ENCODE data around the gene DNAI1.
A peak's percentile ranks its signal among the peaks of the same experiment; 100 is the strongest.
"Not testable (repeated sequence)": the region's sequence is repeated elsewhere in the genome, so short reads cannot be mapped to it uniquely, and the experiment has no call there.

Gene DNAI1

GRCh38 chr9:34512131-34513078 lies 53.8 kb downstream of the DNAI1 start:
- no peak for DNase-seq (ENCODE audit: low read depth in 2 of 2, low spot score in 1 of 2)

- no peak for DNase-seq (ENCODE audit: low read depth in 2 of 2, low spot score in 1 of 2)
These were observed 55.1 kb downstream of the DNAI1 start for GRCh38 chr9:34513567-34514214.

- no peak for DNase-seq (ENCODE audit: low read depth in 2 of 2, low spot score in 1 of 2)
These were observed 55.8 kb downstream of the DNAI1 start for GRCh38 chr9:34514401-34514800.

DNA sequence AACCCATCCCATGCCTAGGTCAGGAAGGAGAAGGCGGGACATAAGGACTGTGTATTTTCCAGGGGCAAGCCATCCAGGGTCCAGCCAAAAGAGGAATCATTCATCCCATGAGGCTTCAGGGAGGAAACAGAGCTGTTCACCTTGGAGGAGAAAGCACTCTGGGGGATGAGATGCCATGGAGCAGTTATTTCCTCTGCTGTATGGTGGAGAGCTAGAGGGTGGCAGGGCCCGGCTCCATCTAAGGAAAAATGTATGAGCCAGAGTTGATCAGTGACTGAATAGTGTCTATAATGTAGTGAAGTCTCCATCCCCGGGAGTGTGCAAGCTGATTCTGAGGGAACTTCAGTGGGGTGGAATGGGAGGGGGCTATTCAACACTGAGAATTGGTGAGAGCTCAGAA lies 56.2 kb downstream of the DNAI1 start:
- no peak for DNase-seq (ENCODE audit: low read depth in 2 of 2, low spot score in 1 of 2)

GRCh38 chr9:34515959-34516358 lies 57.4 kb downstream of the DNAI1 start:
- DNase-seq (ENCODE audit: low read depth in 2 of 2, low spot score in 1 of 2), result no peak

GRCh38 chr9:34517185-34517584 lies 58.6 kb downstream of the DNAI1 start:
- DNase-seq (ENCODE audit: low read depth in 2 of 2, low spot score in 1 of 2), result no peak

- DNase-seq (ENCODE audit: low read depth in 2 of 2, low spot score in 1 of 2), result no peak
These were observed 59.6 kb downstream of the DNAI1 start for GRCh38 chr9:34518110-34518616.

DNA sequence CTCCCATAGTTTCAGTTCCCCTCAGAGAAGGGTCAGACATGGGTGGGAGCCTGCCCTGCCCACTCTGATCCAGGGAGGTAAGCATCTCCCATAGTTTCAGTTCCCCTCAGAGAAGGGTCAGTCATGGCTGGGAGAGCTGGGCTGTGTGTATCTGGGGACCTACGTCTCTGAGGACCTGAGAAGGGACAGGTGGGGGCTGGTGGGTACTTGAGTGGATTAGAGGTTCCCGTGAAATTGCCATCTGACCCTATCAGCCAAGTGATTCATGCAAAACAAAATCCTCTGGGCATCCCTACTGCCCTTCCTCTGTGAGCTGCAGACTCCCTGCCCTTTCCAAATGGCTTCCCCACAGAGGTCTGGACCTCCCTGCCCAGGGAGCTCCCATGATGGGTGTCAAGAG lies 60.3 kb downstream of the DNAI1 start:
- DNase-seq (ENCODE audit: low read depth in 2 of 2, low spot score in 1 of 2), result no peak

- no peak for DNase-seq (ENCODE audit: low read depth in 2 of 2, low spot score in 1 of 2)
These were observed 60.9 kb downstream of the DNAI1 start for GRCh38 chr9:34519321-34520020.

GRCh38 chr9:34520096-34520495 lies 61.5 kb downstream of the DNAI1 start:
- no peak for DNase-seq (ENCODE audit: low read depth in 2 of 2, low spot score in 1 of 2)

DNA sequence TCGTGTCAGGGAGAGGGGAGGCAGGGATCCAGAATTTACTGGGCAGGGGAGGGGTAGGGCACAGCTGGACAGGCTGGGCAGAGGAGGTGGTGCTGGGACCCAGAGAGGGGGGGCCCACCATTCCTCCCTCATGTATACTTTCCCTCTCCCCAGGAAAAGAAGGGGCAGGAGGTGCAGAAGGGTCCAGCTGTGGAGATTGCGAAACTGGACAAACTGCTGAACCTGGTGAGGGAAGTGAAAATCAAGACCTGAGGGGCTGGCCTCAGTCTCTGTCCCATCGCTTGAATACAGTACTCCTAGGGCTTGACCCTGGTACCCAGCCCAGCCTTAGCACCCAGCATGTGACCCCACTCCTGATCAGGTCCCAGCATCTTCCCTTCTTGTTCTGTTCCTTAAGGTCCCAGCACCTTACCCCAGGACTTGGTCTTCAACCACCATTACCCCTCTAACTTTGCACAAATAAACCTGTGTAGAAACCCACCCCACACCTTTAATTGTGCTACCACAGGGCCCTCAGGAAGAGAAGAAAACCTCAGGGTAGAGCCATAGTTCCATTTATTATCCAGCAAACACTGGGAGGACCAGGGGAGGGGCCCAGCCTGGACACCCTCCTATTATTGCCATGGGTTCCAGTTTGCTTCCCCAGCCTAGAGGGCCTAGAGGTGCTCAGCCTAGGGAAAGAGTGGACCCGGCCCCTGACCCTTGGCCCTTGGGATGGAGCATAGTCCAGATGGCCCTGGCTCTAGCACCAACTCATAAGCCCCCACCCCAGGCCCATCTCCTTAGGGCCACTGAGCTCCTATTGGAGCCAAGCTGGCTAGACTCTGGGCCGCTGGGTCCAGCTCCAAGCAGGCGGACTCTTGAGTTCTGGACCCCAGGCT lies 62.1 kb downstream of the DNAI1 start:
- DNase-seq (ENCODE audit: low read depth in 2 of 2, low spot score in 1 of 2), result no peak

DNA sequence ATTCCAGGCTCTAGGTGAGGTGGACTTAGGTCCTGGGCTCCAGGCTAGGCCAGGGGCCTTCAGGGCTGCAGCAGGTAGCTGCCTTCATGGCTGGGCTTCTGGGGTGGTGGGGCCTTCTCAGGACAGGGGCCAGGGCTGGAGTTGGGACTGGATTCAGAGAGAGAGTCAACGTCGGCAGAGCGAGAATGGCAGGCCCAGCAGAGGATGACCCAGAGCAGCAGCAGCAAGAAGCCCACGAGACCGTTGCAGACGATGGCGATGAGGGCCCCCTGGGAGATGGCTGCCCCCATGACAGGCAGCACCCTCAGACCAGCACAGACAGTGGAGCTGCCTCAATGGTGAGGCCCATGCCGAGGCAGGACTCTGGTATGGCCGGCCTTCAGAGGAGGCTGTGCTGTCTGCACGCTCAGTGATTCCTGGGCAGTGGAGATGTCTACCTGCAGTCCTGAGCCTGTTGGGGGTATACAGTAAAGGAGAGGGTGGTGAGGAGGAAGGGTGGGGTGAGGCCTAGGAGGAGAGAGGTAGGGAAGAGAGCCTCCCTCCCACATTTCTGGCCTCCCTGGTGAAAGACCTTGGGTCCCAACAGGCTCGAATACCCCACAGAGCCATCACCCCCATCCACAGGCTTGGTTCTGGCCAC lies 62.9 kb downstream of the DNAI1 start:
- DNase-seq (ENCODE audit: low read depth in 2 of 2, low spot score in 1 of 2), result no peak

DNA sequence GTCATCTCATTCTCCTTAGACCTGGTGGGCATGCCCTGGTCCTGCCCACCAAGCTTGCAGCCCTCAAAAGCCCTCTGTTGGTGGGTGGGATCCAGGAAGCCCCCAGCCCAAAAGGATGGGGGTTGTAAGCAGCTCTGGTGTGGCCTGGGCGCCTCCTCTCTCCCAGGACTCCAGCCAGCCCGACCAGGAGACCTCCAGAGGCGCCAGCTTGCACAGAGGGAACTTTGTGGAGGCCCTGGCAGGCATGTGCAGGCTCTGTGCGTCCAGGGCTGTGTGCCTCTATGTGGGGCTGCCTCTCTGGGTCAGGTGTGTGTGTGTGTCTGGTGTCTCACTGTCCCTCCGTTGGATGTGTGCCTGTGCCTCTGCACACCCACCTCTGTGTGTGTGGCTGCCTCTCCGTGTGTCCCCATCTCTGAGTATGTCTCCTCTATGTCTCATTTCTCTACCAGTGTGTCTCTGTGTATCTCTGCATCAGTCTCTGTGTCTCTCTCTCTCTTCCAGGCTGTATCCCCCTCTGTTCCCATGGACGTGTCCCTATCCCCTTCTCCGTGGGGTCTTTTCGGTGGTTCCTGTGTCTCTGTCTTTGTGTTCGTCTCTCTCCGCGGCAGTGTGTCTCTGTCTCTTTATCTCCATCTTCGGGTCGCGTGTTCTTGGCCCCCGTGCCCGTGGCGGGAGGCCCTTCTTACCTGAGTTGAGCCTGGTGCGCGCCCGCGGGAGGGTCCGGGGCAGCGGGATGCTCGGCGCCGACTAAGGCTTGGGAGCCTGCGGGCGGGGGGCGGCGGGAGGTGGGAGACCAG lies 63.7 kb downstream of the DNAI1 start:
- DNase-seq (ENCODE audit: low read depth in 2 of 2, low spot score in 1 of 2), result no peak

GRCh38 chr9:34522971-34523797 lies 64.6 kb downstream of the DNAI1 start, which contains the start of gene ENHO:
ENHO (minus strand) TSS chr9:34522990; CDS start chr9:34521695, 1,295 bp downstream.
- DNase-seq (ENCODE audit: low read depth in 2 of 2, low spot score in 1 of 2), result peak; percentile 61 to 74

GRCh38 chr9:34524349-34524748 lies 65.7 kb downstream of the DNAI1 start:
- no peak for DNase-seq (ENCODE audit: low read depth in 2 of 2, low spot score in 1 of 2)

DNA sequence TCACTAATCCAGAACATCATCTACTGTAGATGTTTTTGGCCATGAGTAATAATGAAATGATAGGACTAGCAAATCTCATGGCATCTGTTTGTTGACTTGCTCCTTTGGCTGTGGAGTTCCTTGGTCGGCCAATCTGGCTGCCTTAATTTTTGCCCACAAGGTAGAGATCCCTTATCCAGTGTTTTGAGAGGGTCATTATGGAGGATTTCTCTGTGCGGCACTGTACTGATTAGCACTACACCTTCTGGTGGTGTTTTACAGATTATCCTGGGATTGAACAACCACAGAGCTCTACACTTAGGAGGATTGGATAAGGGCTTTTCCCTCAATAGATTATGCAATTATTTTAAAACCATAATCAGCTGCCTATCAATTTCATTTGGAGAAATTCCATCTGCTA lies 67.4 kb downstream of the DNAI1 start:
- no peak for DNase-seq (ENCODE audit: low read depth in 2 of 2, low spot score in 1 of 2)

- not testable (repeated sequence) for DNase-seq (ENCODE audit: low read depth in 2 of 2, low spot score in 1 of 2)
These were observed 73.4 kb downstream of the DNAI1 start for GRCh38 chr9:34532041-34532440.

DNA sequence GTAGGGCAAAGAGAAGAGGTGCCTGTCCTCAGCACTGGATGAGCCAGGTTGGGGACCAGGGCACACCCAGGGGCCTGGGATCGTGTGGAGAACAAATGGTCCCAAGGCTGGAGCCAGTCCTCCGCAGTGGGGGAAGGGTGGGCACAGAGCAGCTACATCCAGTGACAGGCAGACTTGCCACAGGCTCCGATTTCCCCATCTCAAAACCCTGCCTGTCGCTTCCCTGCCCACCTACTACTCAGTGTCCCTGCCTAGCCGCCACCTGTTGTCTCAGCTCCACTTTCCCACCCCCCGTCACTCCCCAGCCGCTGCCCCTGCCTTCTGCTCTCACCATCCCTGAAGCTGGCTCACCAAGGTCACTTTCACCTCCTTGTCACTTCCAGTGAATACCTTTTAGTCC lies 78.1 kb downstream of the DNAI1 start:
- no peak for DNase-seq (ENCODE audit: low read depth in 2 of 2, low spot score in 1 of 2)

Measured in stimulated activated CD8-positive, alpha-beta memory T cell treated with anti-CD3 and anti-CD28 coated beads, Interleukin-4, amount 100 ng/mL, for 4 hours (primary cell).